IMR-90 (cell line): Measurements from ENCODE around the gene LOXL4. TPM values are rescaled to one million over a fixed set of nuclear protein-coding genes. Genes with fewer than 3 reads are reported as not detected.
A peak's percentile ranks its signal among the peaks of the same experiment; 100 is the strongest.

ENCODE experiments used
- ATAC-seq: fragments of 200-7000 bp; cut with Tn5 transposase; 2 replicates; pipeline ENCODE4 v1.9.1; 2020; ENCODE audit warnings: low read depth, mild to moderate bottlenecking, moderate library complexity
- BruUV-seq: library from RNA; stranded (reverse); fragments of 400-500 nt; replicated peaks from 2 replicates; lab custom pipeline; 2021; lab: Mats Ljungman, UMichigan
- CTCF ChIA-PET: fragments of 300-600 bp; formaldehyde crosslinking; extraction: SDS; loops from one replicate; lab custom pipeline; 2021; ENCODE audit warnings: antibody characterized with exemption; lab: Yijun Ruan, JAX
- POLR2A ChIA-PET: fragments of 300-600 bp; sonication (Branson Sonifier 250); formaldehyde crosslinking; loops from one replicate; lab custom pipeline; 2022; ENCODE audit warnings: antibody characterized with exemption; ENCODE audit not compliant: unreplicated experiment; lab: Charles Lee
- DNase-seq: peaks from one replicate; pipeline ENCODE4 v3.0.0; 2013
- H2AFZ ChIP-seq: replicated peaks from 2 replicates; pipeline ENCODE3; 2013; ENCODE audit warnings: low read length, mild to moderate bottlenecking; ENCODE audit not compliant: poor library complexity
- H2AK5ac ChIP-seq: 2 replicates; pipeline ENCODE4 v1.6.1; 2013; ENCODE audit warnings: low read depth, low read length, inconsistent platforms
- H2AK9ac ChIP-seq: replicated peaks from 2 replicates; pipeline ENCODE3; 2013; ENCODE audit warnings: mild to moderate bottlenecking, low read depth, low read length, moderate library complexity; ENCODE audit not compliant: poor library complexity
- H2BK120ac ChIP-seq: 2 replicates; pipeline ENCODE4 v1.6.1; 2013; ENCODE audit warnings: low read depth, low read length, inconsistent platforms
- H2BK15ac ChIP-seq: 3 replicates; pipeline ENCODE4 v1.6.1; 2013; ENCODE audit warnings: low read depth, low read length, inconsistent platforms
- H2BK20ac ChIP-seq: 2 replicates; pipeline ENCODE4 v1.6.1; 2013; ENCODE audit warnings: low read depth, mild to moderate bottlenecking, inconsistent platforms, low read length, moderate library complexity
- H2BK5ac ChIP-seq: 2 replicates; pipeline ENCODE4 v1.6.1; 2013; ENCODE audit warnings: mild to moderate bottlenecking, low read depth, low read length, inconsistent platforms; ENCODE audit not compliant: poor library complexity, severe bottlenecking
- H3K14ac ChIP-seq: replicated peaks from 2 replicates; pipeline ENCODE4 v1.6.1; 2013; ENCODE audit warnings: low read depth, low read length, inconsistent platforms
- H3K18ac ChIP-seq: 2 replicates; pipeline ENCODE4 v1.6.1; 2013; ENCODE audit warnings: low read depth, low read length, control low read depth
- H3K23ac ChIP-seq: 2 replicates; pipeline ENCODE4 v1.6.1; 2013; ENCODE audit warnings: low read depth, low read length, inconsistent platforms
- H3K27ac ChIP-seq: 2 replicates; pipeline ENCODE4 v1.5.1; 2013; ENCODE audit warnings: mild to moderate bottlenecking, control low read depth, low read length; ENCODE audit not compliant: insufficient read depth
- H3K27me3 ChIP-seq: 2 replicates; pipeline ENCODE4 v1.6.1; 2013; ENCODE audit warnings: low read length; ENCODE audit not compliant: control insufficient read depth, insufficient read depth
- H3K36me3 ChIP-seq: 2 replicates; pipeline ENCODE4 v1.6.1; 2013; ENCODE audit warnings: low read length, mixed read lengths; ENCODE audit not compliant: control insufficient read depth, insufficient read depth
- H3K4ac ChIP-seq: 2 replicates; pipeline ENCODE4 v1.6.1; 2013; ENCODE audit warnings: low read depth, low read length, inconsistent platforms
- H3K4me1 ChIP-seq: 2 replicates; pipeline ENCODE4 v1.6.1; 2013; ENCODE audit warnings: low read length, mixed read lengths; ENCODE audit not compliant: control insufficient read depth, insufficient read depth
- H3K4me2 ChIP-seq: 2 replicates; pipeline ENCODE4 v1.6.1; 2013; ENCODE audit warnings: low read depth, mild to moderate bottlenecking, control low read depth, low read length, moderate library complexity
- H3K4me3 ChIP-seq: 2 replicates; pipeline ENCODE4 v1.5.1; 2013; ENCODE audit warnings: low read depth, mild to moderate bottlenecking, control low read depth, low read length, moderate library complexity; ENCODE audit not compliant: insufficient read depth
- H3K56ac ChIP-seq: 2 replicates; pipeline ENCODE4 v1.6.1; 2013; ENCODE audit warnings: low read length, inconsistent platforms; ENCODE audit not compliant: insufficient read depth; ENCODE audit errors: extremely low read depth
- H3K79me1 ChIP-seq, 2 experiments: 2 replicates each; pipeline ENCODE4 v1.6.1; 2013; ENCODE audit warnings: low read length in 2 of 2, inconsistent platforms in 1 of 2, low read depth in 1 of 2
- H3K9ac ChIP-seq: 2 replicates; pipeline ENCODE4 v1.6.1; 2013; ENCODE audit warnings: low read depth, low read length, control low read depth
- H3K9me1 ChIP-seq: 2 replicates; pipeline ENCODE4 v1.6.1; 2013; ENCODE audit warnings: low read length, inconsistent platforms; ENCODE audit not compliant: insufficient read depth
- H3K9me3 ChIP-seq: 2 replicates; pipeline ENCODE4 v1.6.1; 2013; ENCODE audit warnings: low read length; ENCODE audit not compliant: control insufficient read depth, insufficient read depth
- H4K20me1 ChIP-seq: 2 replicates; pipeline ENCODE4 v1.6.1; 2013; ENCODE audit warnings: low read length, inconsistent platforms; ENCODE audit not compliant: insufficient read depth
- H4K5ac ChIP-seq: 2 replicates; pipeline ENCODE4 v1.6.1; 2013; ENCODE audit warnings: mild to moderate bottlenecking, low read depth, low read length, control low read depth
- H4K8ac ChIP-seq, 2 experiments: 2 replicates each; pipeline ENCODE4 v1.6.1; 2013; ENCODE audit warnings: low read depth in 2 of 2, low read length in 2 of 2, control low read depth in 1 of 2, inconsistent platforms in 1 of 2
- H4K91ac ChIP-seq: 2 replicates; pipeline ENCODE4 v1.6.1; 2013; ENCODE audit warnings: low read depth, low read length, inconsistent platforms; ENCODE audit not compliant: insufficient read depth
- CHD1 ChIP-seq: IDR thresholded peaks from 2 replicates; pipeline ENCODE4 v1.6.1; 2012; ENCODE audit warnings: low read depth, low read length, improper control_type of control experiment
- CTCF ChIP-seq: conservative IDR thresholded peaks from 2 replicates; pipeline ENCODE4 v1.5.1; 2012; ENCODE audit warnings: mild to moderate bottlenecking, low read depth, low read length, improper control_type of control experiment
- RAD21 ChIP-seq: IDR thresholded peaks from 2 replicates; pipeline ENCODE4 v1.6.1; 2012; ENCODE audit warnings: low read length, improper control_type of control experiment
- RCOR1 ChIP-seq: IDR thresholded peaks from 2 replicates; pipeline ENCODE4 v1.6.1; 2012; ENCODE audit warnings: mild to moderate bottlenecking, low read length, improper control_type of control experiment; ENCODE audit not compliant: insufficient replicate concordance
- SMC3 ChIP-seq: fragments of 150-350 bp; IDR thresholded peaks from 2 replicates; pipeline ENCODE4 v1.6.1; 2016; ENCODE audit warnings: low read depth, mild to moderate bottlenecking, antibody characterized with exemption, low read length, moderate library complexity
- USF2 ChIP-seq: fragments of 150-350 bp; IDR thresholded peaks from 2 replicates; pipeline ENCODE4 v1.6.1; 2017; ENCODE audit warnings: mild to moderate bottlenecking, antibody characterized with exemption, low read length, low read depth
- WGBS, 2 experiments: methylation state at CpG; one replicate each; pipeline versions ENCODE4 v1.1.5 to v1.1.7; 2013; ENCODE audit warnings: missing lambda C conversion rate in 2 of 2; ENCODE audit not compliant: insufficient read length in 1 of 2; ENCODE audit errors: extremely low coverage in 2 of 2; 5-methylcytosine and 5-hydroxymethylcytosine counted together
- dilution Hi-C: fragments of 300-500 bp; cut with HindIII; formaldehyde crosslinking; loops from one replicate; pipeline ENCODE4 v1.14.3; 2018; ENCODE audit warnings: low sequenced_read_pairs; ENCODE audit not compliant: unreplicated experiment
- in situ Hi-C: fragments of 300-500 bp; cut with MboI; formaldehyde crosslinking; loops from 3 replicates; pipeline ENCODE4 v1.14.3; 2019; ENCODE audit warnings: low sequenced_read_pairs, inconsistent platforms, mixed read lengths
- intact Hi-C: fragments of 100-400 bp; cut with micrococcal nuclease; formaldehyde crosslinking; loops from 2 replicates; pipeline ENCODE4 v1.10.0; 2022
- polyA plus RNA-seq, 3 experiments: library from polyadenylated mRNA; depleted of rRNA; stranded (reverse); fragments of >200 nt; gene quantifications; 2 replicates each; pipeline ENCODE4 v1.2.3, GENCODE V29; 2012; ENCODE audit warnings: low replicate concordance in 1 of 3
- total RNA-seq: library from RNA; depleted of rRNA; stranded (reverse); fragments of >200 nt; gene quantifications from 2 replicates; pipeline ENCODE4 v1.2.3, GENCODE V29; 2012

LOXL4 gene
- total and polyA plus RNA-seq, 2 of the 4 experiments (the other 2 are of a cell fraction) = 20.8 to 26.7 TPM

GRCh38 chr10:98262571-98262970 lies 5.4 kb downstream of the LOXL4 start:
- Histone ChIP-seq H3K27me3 (no peaks in the 10 kb centered on the region), H3K4me2 (no peak overlapping the region), H3K23ac (no peak overlapping the region), H3K4me3 (no peak overlapping the region), H3K9me3 (no peaks in the 10 kb centered on the region), H2BK120ac (no peak overlapping the region), H3K56ac (no peak overlapping the region), H3K18ac (no peak overlapping the region), H3K79me1 (peaks cover 0 to 4% of the 10 kb centered on the region in 2 experiments; a peak in 1 of 4 replicates), H3K36me3 (0 out of 2 replicates have a peak, but pooled peaks cover 3% of the 10 kb centered on the region), H3K4me1 (peaks cover 12% of the 10 kb centered on the region), H4K5ac (no peak overlapping the region), H2BK15ac (no peak overlapping the region), H4K8ac (no peak overlapping the region), H4K91ac (no peak overlapping the region), H4K20me1 (no peaks in the 10 kb centered on the region; the same call in none of the 2 replicates), H2AFZ (no peak overlapping the region), H3K14ac (no peak overlapping the region), H3K9ac (no peak overlapping the region), H2AK5ac (0 out of 2 replicates have a peak overlapping the region, but pooled peaks have one; percentile 31), H2AK9ac (peak overlapping the region; percentile 23), H2BK20ac (no peak overlapping the region), H3K27ac (no peak overlapping the region), H3K9me1 (peaks cover 23% of the 10 kb centered on the region), H2BK5ac (no peak overlapping the region), H3K4ac (no peak overlapping the region)
- BruUV-seq = no TSS peak
- TF ChIP-seq RAD21 (peak; percentile 68), CTCF (peak; percentile 51), RCOR1 (no peak), CHD1 (no peak), SMC3 (peak; percentile 53), USF2 (peak; percentile 27; the same call in 1 of the 2 replicates)
- POLR2A ChIA-PET = no interaction called here
- CTCF ChIA-PET = interaction anchor here (0.7 to 1.0 kb wide), 4 partner anchors 24 to 142 kb away, joined by 3 to 4 read pairs (median 4); no protein-coding TSS in a partner anchor
- 100% methylated on average over 1 of the region's 7 CpGs; no CpG with 5 or more reads in 1 of the 2 experiments for WGBS, 2 experiments
- in situ Hi-C loops (no loop called here), intact Hi-C loops (loop anchor here (1.0 kb wide), 1 partner anchor 132 kb away; no protein-coding TSS in a partner anchor), dilution Hi-C loops (no loop called here)
- DNase-seq (peak; percentile 36), ATAC-seq (peak; percentile 43; the same call in 1 of the 2 replicates)
